ENCODE data around the gene RBMS1. TPM values are rescaled to one million over a fixed set of nuclear protein-coding genes. Genes with fewer than 3 reads are reported as not detected.

Gene RBMS1
- total and polyA plus RNA-seq, 2 of the 4 experiments (the other 2 are of a cell fraction), result 43.5 to 64.9 TPM

- no peaks in the 10 kb centered on the region for H4K20me1 ChIP-seq (ENCODE audit: insufficient read depth, low read length)
- no peak overlapping the region for H2BK120ac ChIP-seq (ENCODE audit: low read depth, low read length)
- intact Hi-C loops (cut with micrococcal nuclease) (no loop called here), in situ Hi-C loops (cut with MboI; ENCODE audit: low sequenced_read_pairs) (no loop called here), dilution Hi-C loops (cut with HindIII; ENCODE audit: low sequenced_read_pairs, unreplicated experiment) (no loop called here)
- WGBS, 2 experiments (ENCODE audit: extremely low coverage in 2 of 2, insufficient read length in 1 of 2), result no CpG with 5 or more reads among the region's 4 CpGs
- H4K5ac ChIP-seq (ENCODE audit: low read depth, low read length), result no peak overlapping the region
- no peak overlapping the region for H3K56ac ChIP-seq (ENCODE audit: extremely low read depth, insufficient read depth, low read length)
- H4K8ac ChIP-seq (ENCODE audit: low read depth in 2 of 2, low read length in 2 of 2), result no peak overlapping the region
- no peak overlapping the region for H3K23ac ChIP-seq (ENCODE audit: low read depth, low read length)
- peaks cover 17% of the 10 kb centered on the region for H3K9me1 ChIP-seq (ENCODE audit: insufficient read depth, low read length)
- no peak overlapping the region for H2AK9ac ChIP-seq (replicated peaks; ENCODE audit: low read depth, low read length, poor library complexity)
- no TSS peak for BruUV-seq (replicated peaks)
- no peak overlapping the region for H3K4me2 ChIP-seq (ENCODE audit: low read depth, low read length)
- ChIA-PET POLR2A (ENCODE audit: unreplicated experiment) (no interaction called here), CTCF (no interaction called here)
- H3K9ac ChIP-seq (ENCODE audit: low read depth, low read length), result no peak overlapping the region
- H2BK15ac ChIP-seq (ENCODE audit: low read depth, low read length), result no peak overlapping the region
- H2AFZ ChIP-seq (replicated peaks; ENCODE audit: low read length, poor library complexity), result no peak overlapping the region
- no peaks in the 10 kb centered on the region for H3K9me3 ChIP-seq (ENCODE audit: control insufficient read depth, insufficient read depth, low read length)
- H3K18ac ChIP-seq (ENCODE audit: low read depth, low read length), result no peak overlapping the region
- no peaks in the 10 kb centered on the region for H3K27me3 ChIP-seq (ENCODE audit: control insufficient read depth, insufficient read depth, low read length)
- H3K79me1 ChIP-seq (ENCODE audit: low read depth in 1 of 2, low read length in 2 of 2), result peaks cover 3 to 16% of the 10 kb centered on the region in 2 experiments; a peak in 3 of 4 replicates
- no peak overlapping the region for H2AK5ac ChIP-seq (ENCODE audit: low read depth, low read length)
- H3K4me1 ChIP-seq (ENCODE audit: control insufficient read depth, insufficient read depth, low read length), result peaks cover 20% of the 10 kb centered on the region
- DNase-seq (no peak), ATAC-seq (ENCODE audit: low read depth) (no peak)
- no peak for TF ChIP-seq SMC3 (IDR thresholded peaks at IDR 0.05; ENCODE audit: low read depth, low read length)
- TF ChIP-seq RAD21 (IDR thresholded peaks at IDR 0.05; ENCODE audit: low read length), result no peak
- no peak for TF ChIP-seq POLR2A (IDR thresholded peaks at IDR 0.05; ENCODE audit: low read depth, low read length)
- no peak for TF ChIP-seq CTCF (conservative IDR thresholded peaks at IDR 0.05; ENCODE audit: low read depth, low read length)
- no peak for TF ChIP-seq MAFK (IDR thresholded peaks at IDR 0.05; ENCODE audit: low read depth, low read length)
- TF ChIP-seq RCOR1 (IDR thresholded peaks at IDR 0.05; ENCODE audit: insufficient replicate concordance, low read length), result no peak
- TF ChIP-seq CEBPB (IDR thresholded peaks at IDR 0.05; ENCODE audit: low read depth, low read length), result no peak
- H3K27ac ChIP-seq (ENCODE audit: insufficient read depth, low read length), result no peak overlapping the region
- H4K91ac ChIP-seq (ENCODE audit: insufficient read depth, low read depth, low read length), result no peak overlapping the region
- H3K4me3 ChIP-seq (ENCODE audit: insufficient read depth, low read depth, low read length), result no peak overlapping the region
- no peak overlapping the region for H3K14ac ChIP-seq (replicated peaks; ENCODE audit: low read depth, low read length)
- H2BK5ac ChIP-seq (ENCODE audit: low read depth, low read length, poor library complexity, severe bottlenecking), result no peak overlapping the region
- peaks cover 13% of the 10 kb centered on the region for H3K36me3 ChIP-seq (ENCODE audit: control insufficient read depth, insufficient read depth, low read length)
- H2BK20ac ChIP-seq (ENCODE audit: low read depth, low read length), result no peak overlapping the region
- H3K4ac ChIP-seq (ENCODE audit: low read depth, low read length), result no peak overlapping the region
These were observed 226.6 kb downstream of the RBMS1 start for GRCh38 chr2:160267022-160267421.

Measured in IMR-90 (cell line).